Heart right ventricle (tissue), 16 donors: ENCODE data around the gene MID1. TPM values are rescaled to one million over a fixed set of nuclear protein-coding genes. Genes with fewer than 3 reads are reported as not detected.

ENCODE experiments used
- ATAC-seq, 8 donors: fragments of 200-7000 bp; cut with Tn5 transposase; one replicate each; pipeline ENCODE4 v1.9.1; 2020; ENCODE audit warnings: mild to moderate bottlenecking in 8 of 8, moderate library complexity in 8 of 8, moderate number of reproducible peaks in 1 of 8
- DNase-seq, 2 donors: peaks; one replicate each; pipeline ENCODE4 v3.0.0-alpha.2; 2020
- H3K27ac ChIP-seq, 10 donors: fragments of 200-600 bp; sonication (generic) in 2 of 10; one replicate each; pipeline versions ENCODE4 v1.5.0 to v1.8.0; 2020 to 2022; ENCODE audit warnings: mild to moderate bottlenecking in 3 of 10
- H3K27me3 ChIP-seq, 7 donors: fragments of 200-600 bp; one replicate each; pipeline ENCODE4 v1.8.0; 2021 to 2022; ENCODE audit warnings: mild to moderate bottlenecking in 2 of 7
- H3K36me3 ChIP-seq, 9 donors: fragments of 200-600 bp; sonication (generic) in 1 of 9; one replicate each; pipeline versions ENCODE4 v1.5.0 to v1.8.0; 2020 to 2022; ENCODE audit warnings: mild to moderate bottlenecking in 2 of 9
- H3K4me1 ChIP-seq, 9 donors: fragments of 200-600 bp; sonication (generic) in 1 of 9; one replicate each; pipeline versions ENCODE4 v1.5.0 to v1.8.0; 2020 to 2022; ENCODE audit warnings: mild to moderate bottlenecking in 4 of 9
- H3K4me3 ChIP-seq, 10 donors: fragments of 200-600 bp; sonication (generic) in 2 of 10; one replicate each; pipeline versions ENCODE4 v1.5.0 to v1.8.0; 2020 to 2022; ENCODE audit warnings: mild to moderate bottlenecking in 7 of 10, moderate library complexity in 2 of 10
- H3K9me3 ChIP-seq, 11 donors: fragments of 200-600 bp in 10 of 11; sonication (generic) in 2 of 11; one replicate each; pipeline versions ENCODE4 v1.5.0 to v1.8.0; 2013 to 2022; ENCODE audit warnings: mild to moderate bottlenecking in 2 of 11, control low read depth in 1 of 11, moderate library complexity in 1 of 11
- CTCF ChIP-seq, 9 donors: fragments of 200-600 bp; sonication (generic) in 2 of 9; IDR thresholded peaks; one replicate each; pipeline versions ENCODE4 v1.5.0 to v1.8.0; 2021 to 2022; ENCODE audit warnings: antibody characterized with exemption in 9 of 9, mild to moderate bottlenecking in 5 of 9, moderate library complexity in 1 of 9
- WGBS, 2 donors: extraction: QIAGEN DNeasy Blood & Tissue Kit; methylation state at CpG; one replicate each; pipeline ENCODE4 v1.1.7; 2013; ENCODE audit warnings: inconsistent platforms in 1 of 2; 5-methylcytosine and 5-hydroxymethylcytosine counted together
- intact Hi-C, 10 donors: fragments of 100-400 bp; cut with DNase I; formaldehyde crosslinking; loops; one replicate each; pipeline versions ENCODE4 v1.11.1 to v1.14.2; 2022
- polyA plus RNA-seq, 2 donors: library from polyadenylated mRNA; stranded (reverse); fragments of 200-250 nt; gene quantifications; one replicate each; pipeline ENCODE4 v1.2.3, GENCODE V29; 2013
- total RNA-seq, 10 donors: library from RNA; stranded (reverse); fragmentation: NEBNext Ultra II Directional in 3 of 10; extraction: Animal tissue kit (Norgen Biotek cat#: 25700) in 3 of 10; gene quantifications; one replicate each; pipeline versions ENCODE4 v1.2.1 to v1.2.4, GENCODE V29; 2021 to 2023
- donor health status: Arrhythmogenic right ventricular cardiomyopathy.
- donor health status: ischemic (EF 13 %, LVEDD 7.1; RV severe dilation, severe dysfunction).
- donor health status: healthy with polysubstance abuse.
- donor health status: DM: no; HTN: yes; CAD: no.
- donor health status: DM: no; HTN: no; CAD: no.
- donor health status: ischemic (EF 25% LVEDD 6.9; RV normal size, moderate dysfunction).
- donor health status: ischemic (EF 25% LVEDD 5.7; RV mildly dilated, moderate dysfunction).
- donor health status: healthy.
- donor health status: DM: yes; HTN: yes; CAD: no.
- donor health status: Ischemic cardiomyopathy.
- donor health status: ischemic (EF 35%, LVEDD 5.7; RV mildly dilated, moderate dysfunction).
- donor health status: nonischemic (EF 11% LVEDD 7.7; RV severe dilation, severe dysfunction).
- donor health status: DM: yes; HTN: yes; CAD: no.
- donor health status: PGD.
- donor health status: ischemic (EF 29% LVEDD 5.4; RV normal size, mild dysfunction).
- donor health status: nonischemic (EF 23%, LVEDD 6.1; RV moderate dilation, normal function).

The MID1 gene
- total and polyA plus RNA-seq, 12 donors, result 1.4 to 22.6 (median 7.2) TPM

- ATAC-seq, result no peak
- Histone ChIP-seq H3K4me1 (peaks cover 0 to 7% (median 0%) of the 10 kb centered on the region in 9 donors), H3K27ac (peak overlapping the region in 2 of 10 donors; percentile 31 to 43), H3K4me3 (no peak overlapping the region), H3K9me3 (no peaks in the 10 kb centered on the region), H3K27me3 (peaks cover 0 to 46% (median 0%) of the 10 kb centered on the region in 7 donors), H3K36me3 (no peaks in the 10 kb centered on the region)
- WGBS, 2 donors, result 63 to 74% methylated on average over 4 of the region's 4 CpGs
- no peak for DNase-seq
- TF ChIP-seq CTCF (IDR thresholded peaks at IDR 0.05), result no peak
- intact Hi-C loops, result loop anchor here in 5 of 10 donors (10.0 kb wide), 6 partner anchors 57 to 427 kb away; no protein-coding TSS in a partner anchor
Measured at GRCh38 chrX:10612215-10612614, 8.2 kb downstream of the MID1 start.

- DNase-seq (no peak), ATAC-seq (no peak)
- Histone ChIP-seq H3K36me3 (no peaks in the 10 kb centered on the region), H3K4me3 (no peak overlapping the region), H3K27me3 (peaks cover 0 to 42% (median 0%) of the 10 kb centered on the region in 7 donors), H3K27ac (peak overlapping the region in 2 of 10 donors; percentile 31 to 43), H3K4me1 (peaks cover 0 to 7% (median 0%) of the 10 kb centered on the region in 9 donors), H3K9me3 (no peaks in the 10 kb centered on the region)
- 59 to 74% methylated on average over 4 of the region's 4 CpGs for WGBS, 2 donors
- intact Hi-C loops, result loop anchor here in 5 of 10 donors (10.0 kb wide), 6 partner anchors 57 to 427 kb away; no protein-coding TSS in a partner anchor
- no peak for TF ChIP-seq CTCF (IDR thresholded peaks at IDR 0.05)
Measured at GRCh38 chrX:10611441-10612090, 8.8 kb downstream of the MID1 start.

- WGBS, 2 donors, result 86 to 94% methylated on average over 3 of the region's 3 CpGs
- DNase-seq (no peak), ATAC-seq (no peak)
- H3K27me3 ChIP-seq, result peaks cover 0 to 35% (median 0%) of the 10 kb centered on the region in 7 donors
- H3K4me1 ChIP-seq, result peaks cover 0 to 18% (median 0%) of the 10 kb centered on the region in 9 donors
- H3K36me3 ChIP-seq, result no peaks in the 10 kb centered on the region
- TF ChIP-seq CTCF (IDR thresholded peaks at IDR 0.05), result no peak
- H3K4me3 ChIP-seq, result no peak overlapping the region
- H3K9me3 ChIP-seq, result no peaks in the 10 kb centered on the region
- intact Hi-C loops, result no loop called here
- H3K27ac ChIP-seq, result no peak overlapping the region
Measured at GRCh38 chrX:10608099-10608498, 12.3 kb downstream of the MID1 start.

- DNase-seq, result no peak
- no peaks in the 10 kb centered on the region for H3K36me3 ChIP-seq
- no peak overlapping the region for H3K27ac ChIP-seq
- intact Hi-C loops, result no loop called here
- no peaks in the 10 kb centered on the region for H3K9me3 ChIP-seq
- peaks cover 0 to 18% (median 0%) of the 10 kb centered on the region in 9 donors for H3K4me1 ChIP-seq
- 95 to 96% methylated on average over 2 of the region's 2 CpGs for WGBS, 2 donors
- TF ChIP-seq CTCF (IDR thresholded peaks at IDR 0.05), result no peak
- no peak for ATAC-seq
- no peak overlapping the region for H3K4me3 ChIP-seq
- peaks cover 0 to 35% (median 0%) of the 10 kb centered on the region in 7 donors for H3K27me3 ChIP-seq
Measured at GRCh38 chrX:10607233-10607632, 13.2 kb downstream of the MID1 start.
